RWPE2 (cell line): ENCODE results near the gene TBC1D1.

ENCODE experiments used
- ATAC-seq: fragments of 200-7000 bp; cut with Tn5 transposase; 3 replicates; pipeline ENCODE4 v1.9.1; 2021; ENCODE audit warnings: low read depth
- DNase-seq: peaks from one replicate; pipeline ENCODE4 v3.0.0-alpha.2; 2020; ENCODE audit warnings: low spot score
- H3K27ac ChIP-seq: fragments of 450-650 bp; 2 replicates; pipeline ENCODE4 v1.5.1; 2017; ENCODE audit warnings: mild to moderate bottlenecking; ENCODE audit not compliant: poor library complexity, severe bottlenecking
- H3K27me3 ChIP-seq: fragments of 250-450 bp; sonication (Bioruptor Pico); 2 replicates; pipeline ENCODE4 v1.5.1; 2021; ENCODE audit warnings: mild to moderate bottlenecking, moderate library complexity; ENCODE audit not compliant: insufficient read depth, poor library complexity, severe bottlenecking
- H3K36me3 ChIP-seq: fragments of 250-450 bp; sonication (Bioruptor Pico); 2 replicates; pipeline ENCODE4 v1.5.1; 2020; ENCODE audit warnings: low read depth, mild to moderate bottlenecking, moderate library complexity
- H3K4me1 ChIP-seq: fragments of 250-450 bp; sonication (Bioruptor Pico); 2 replicates; pipeline ENCODE4 v1.5.1; 2021; ENCODE audit warnings: mild to moderate bottlenecking, moderate library complexity; ENCODE audit not compliant: insufficient read depth, poor library complexity, severe bottlenecking
- H3K4me3 ChIP-seq: fragments of 250-450 bp; sonication (Bioruptor Pico); 2 replicates; pipeline ENCODE4 v1.5.1; 2021; ENCODE audit warnings: mild to moderate bottlenecking, moderate library complexity; ENCODE audit not compliant: severe bottlenecking
- H3K9me3 ChIP-seq: fragments of 250-450 bp; sonication (Bioruptor Pico); 2 replicates; pipeline ENCODE4 v1.5.1; 2021; ENCODE audit warnings: mild to moderate bottlenecking, moderate library complexity; ENCODE audit not compliant: severe bottlenecking
- TF ChIP-seq, protein P1 (sequence below): fragments of 450-650 bp; IDR thresholded peaks from one replicate; pipeline ENCODE4 v1.5.1; 2017; ENCODE audit warnings: mild to moderate bottlenecking, moderate library complexity; ENCODE audit not compliant: poor library complexity, severe bottlenecking

Gene TBC1D1

DNA sequence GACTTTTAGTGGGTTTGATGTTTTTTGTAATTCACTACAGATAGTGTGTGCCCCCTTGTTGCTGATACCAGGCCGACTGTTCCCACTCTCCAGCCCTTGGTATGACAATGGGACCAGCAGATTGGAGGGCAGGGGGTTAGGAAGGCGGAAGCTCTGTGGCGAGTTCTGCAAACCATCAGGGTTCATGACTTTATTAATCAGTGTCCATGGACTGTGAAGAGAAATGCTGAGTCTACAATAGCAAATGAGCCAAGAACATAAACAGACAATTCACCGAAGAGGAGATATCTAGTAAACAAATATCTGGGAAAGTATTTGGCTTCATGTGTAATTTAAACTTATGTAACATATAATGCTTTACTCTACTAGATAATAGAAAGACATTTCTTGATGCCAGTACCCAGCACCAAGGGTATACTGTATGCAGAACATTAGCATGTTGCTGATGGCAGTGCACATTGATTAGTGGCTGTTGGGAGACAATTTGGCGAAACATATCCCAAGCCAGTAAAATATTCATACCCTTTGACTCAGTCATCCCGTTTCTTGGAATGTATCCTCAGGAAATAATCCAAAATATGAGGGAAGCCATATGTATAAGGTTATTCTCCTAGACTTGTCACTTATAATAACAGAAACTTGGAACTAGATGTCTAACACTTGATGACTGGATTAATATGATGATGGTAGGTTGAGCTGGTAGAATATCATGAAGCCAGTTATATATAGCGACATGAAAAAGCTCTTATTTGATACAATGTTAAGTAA is 238.8 kb downstream of the TBC1D1 start:
- peaks cover 11% of the 10 kb centered on the region for H3K4me1 ChIP-seq
- H3K9me3 ChIP-seq, result no peaks in the 10 kb centered on the region
- 0 out of 2 replicates have a peak, but pooled peaks cover 7% of the 10 kb centered on the region for H3K36me3 ChIP-seq

DNA sequence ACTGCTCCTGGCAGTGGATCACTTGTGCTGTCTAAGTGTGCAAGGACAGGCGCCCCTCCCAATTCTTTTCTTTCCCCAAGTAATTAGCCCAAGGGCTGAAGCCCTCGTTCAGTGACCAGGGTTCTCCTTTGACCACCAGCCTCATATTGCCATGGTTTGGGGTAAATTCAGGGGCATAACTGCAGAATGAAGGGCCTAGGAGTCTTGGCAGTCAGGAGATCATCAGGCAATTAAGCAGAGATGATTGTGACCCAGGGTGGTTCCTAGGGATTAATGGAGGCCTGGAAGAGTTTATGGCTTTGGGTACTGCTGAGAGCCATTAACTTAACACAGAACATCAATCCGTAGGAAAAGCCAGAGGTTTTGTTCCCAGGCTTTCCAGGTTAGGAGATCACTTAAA is 240.0 kb downstream of the TBC1D1 start:
- Histone ChIP-seq H3K4me3 (no peak overlapping the region), H3K27me3 (no peaks in the 10 kb centered on the region), H3K9me3 (no peaks in the 10 kb centered on the region), H3K36me3 (0 out of 2 replicates have a peak, but pooled peaks cover 7% of the 10 kb centered on the region), H3K4me1 (peaks cover 11% of the 10 kb centered on the region), H3K27ac (no peak overlapping the region)
- no peak for ATAC-seq
- TF ChIP-seq, protein P1, sequence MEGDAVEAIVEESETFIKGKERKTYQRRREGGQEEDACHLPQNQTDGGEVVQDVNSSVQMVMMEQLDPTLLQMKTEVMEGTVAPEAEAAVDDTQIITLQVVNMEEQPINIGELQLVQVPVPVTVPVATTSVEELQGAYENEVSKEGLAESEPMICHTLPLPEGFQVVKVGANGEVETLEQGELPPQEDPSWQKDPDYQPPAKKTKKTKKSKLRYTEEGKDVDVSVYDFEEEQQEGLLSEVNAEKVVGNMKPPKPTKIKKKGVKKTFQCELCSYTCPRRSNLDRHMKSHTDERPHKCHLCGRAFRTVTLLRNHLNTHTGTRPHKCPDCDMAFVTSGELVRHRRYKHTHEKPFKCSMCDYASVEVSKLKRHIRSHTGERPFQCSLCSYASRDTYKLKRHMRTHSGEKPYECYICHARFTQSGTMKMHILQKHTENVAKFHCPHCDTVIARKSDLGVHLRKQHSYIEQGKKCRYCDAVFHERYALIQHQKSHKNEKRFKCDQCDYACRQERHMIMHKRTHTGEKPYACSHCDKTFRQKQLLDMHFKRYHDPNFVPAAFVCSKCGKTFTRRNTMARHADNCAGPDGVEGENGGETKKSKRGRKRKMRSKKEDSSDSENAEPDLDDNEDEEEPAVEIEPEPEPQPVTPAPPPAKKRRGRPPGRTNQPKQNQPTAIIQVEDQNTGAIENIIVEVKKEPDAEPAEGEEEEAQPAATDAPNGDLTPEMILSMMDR, result no peak
- no peak for DNase-seq

More for the DNA sequence above, 238.8 kb downstream of the TBC1D1 start:
- Histone ChIP-seq H3K27ac (peak overlapping the region; percentile 38), H3K4me3 (no peak overlapping the region), H3K27me3 (no peaks in the 10 kb centered on the region)
- TF ChIP-seq, protein P1, result no peak
- ATAC-seq (no peak), DNase-seq (no peak)

DNA sequence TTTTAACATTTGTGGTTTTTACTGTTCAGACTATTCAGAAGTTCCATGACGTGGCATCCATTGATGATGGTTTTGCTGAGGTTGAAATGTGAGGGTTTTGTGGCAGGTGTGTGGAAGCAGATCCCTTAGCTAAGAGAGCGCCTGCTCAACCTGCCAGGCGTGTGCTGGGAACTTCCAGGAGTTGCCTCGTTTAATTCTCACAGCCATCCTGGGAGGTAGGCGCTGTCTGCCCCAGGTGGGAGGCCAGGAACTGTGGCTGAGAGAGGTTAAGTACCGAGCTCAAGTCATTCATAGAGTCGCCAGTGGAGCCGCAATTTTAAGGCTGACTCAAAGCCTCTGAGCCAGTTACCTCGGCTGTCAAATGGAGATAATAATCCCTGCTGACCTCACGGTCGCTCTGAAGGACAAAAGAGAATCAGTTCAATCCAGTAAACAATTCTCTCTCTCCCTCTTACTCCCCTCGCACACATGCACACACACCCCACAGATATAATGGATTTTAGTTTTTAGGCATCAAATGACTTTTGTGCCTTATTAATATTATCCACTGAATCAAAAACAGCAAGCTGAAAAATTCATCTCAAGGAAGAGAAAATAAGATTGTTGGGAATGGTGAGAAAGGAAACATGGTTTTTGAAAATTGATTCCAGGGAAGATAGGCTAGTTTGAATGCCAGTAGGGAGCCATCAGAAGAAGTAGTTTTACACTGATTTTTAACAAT is 240.6 kb downstream of the TBC1D1 start:
- Histone ChIP-seq H3K9me3 (no peaks in the 10 kb centered on the region), H3K4me1 (peaks cover 11% of the 10 kb centered on the region), H3K27ac (no peak overlapping the region), H3K4me3 (no peak overlapping the region), H3K36me3 (0 out of 2 replicates have a peak, but pooled peaks cover 7% of the 10 kb centered on the region), H3K27me3 (no peaks in the 10 kb centered on the region)
- TF ChIP-seq, protein P1, result no peak
- no peak for DNase-seq
- ATAC-seq, result no peak

DNA sequence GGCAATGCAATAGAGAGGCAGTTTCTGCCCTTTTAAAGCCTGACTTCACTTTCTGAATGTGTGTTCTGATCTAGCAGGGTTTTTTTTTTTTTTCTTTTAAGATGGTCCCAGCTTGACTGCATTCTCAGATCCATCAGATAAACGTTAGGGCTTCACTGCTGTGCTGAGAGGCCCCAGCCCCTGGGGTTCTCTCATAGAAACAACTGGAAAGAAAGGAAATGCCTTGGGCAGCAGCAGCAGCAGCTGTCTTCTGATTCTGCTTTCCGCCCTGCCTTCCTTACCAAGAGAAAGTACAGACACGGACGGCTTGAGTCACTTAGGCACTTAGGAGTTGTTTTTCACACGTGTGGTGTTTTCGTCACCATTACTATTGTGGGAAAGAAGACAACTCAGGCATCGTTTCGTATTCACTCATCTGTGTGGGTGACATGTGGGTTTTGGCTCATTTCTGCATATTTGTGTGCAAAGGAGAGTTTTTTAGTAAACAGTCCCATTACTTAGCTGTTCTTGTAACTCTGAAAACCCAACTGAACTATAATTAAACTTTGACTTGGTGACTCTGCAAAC is 241.3 kb downstream of the TBC1D1 start:
- Histone ChIP-seq H3K9me3 (no peaks in the 10 kb centered on the region), H3K27me3 (no peaks in the 10 kb centered on the region), H3K4me1 (peaks cover 11% of the 10 kb centered on the region), H3K36me3 (0 out of 2 replicates have a peak, but pooled peaks cover 7% of the 10 kb centered on the region), H3K4me3 (no peak overlapping the region), H3K27ac (no peak overlapping the region)
- TF ChIP-seq, protein P1, result no peak
- peak; percentile 56 for ATAC-seq
- no peak for DNase-seq
